ENCODE data around the gene SNRPD1.
"Not testable (repeated sequence)": the region's sequence is repeated elsewhere in the genome, so short reads cannot be mapped to it uniquely, and the experiment has no call there.

DNA sequence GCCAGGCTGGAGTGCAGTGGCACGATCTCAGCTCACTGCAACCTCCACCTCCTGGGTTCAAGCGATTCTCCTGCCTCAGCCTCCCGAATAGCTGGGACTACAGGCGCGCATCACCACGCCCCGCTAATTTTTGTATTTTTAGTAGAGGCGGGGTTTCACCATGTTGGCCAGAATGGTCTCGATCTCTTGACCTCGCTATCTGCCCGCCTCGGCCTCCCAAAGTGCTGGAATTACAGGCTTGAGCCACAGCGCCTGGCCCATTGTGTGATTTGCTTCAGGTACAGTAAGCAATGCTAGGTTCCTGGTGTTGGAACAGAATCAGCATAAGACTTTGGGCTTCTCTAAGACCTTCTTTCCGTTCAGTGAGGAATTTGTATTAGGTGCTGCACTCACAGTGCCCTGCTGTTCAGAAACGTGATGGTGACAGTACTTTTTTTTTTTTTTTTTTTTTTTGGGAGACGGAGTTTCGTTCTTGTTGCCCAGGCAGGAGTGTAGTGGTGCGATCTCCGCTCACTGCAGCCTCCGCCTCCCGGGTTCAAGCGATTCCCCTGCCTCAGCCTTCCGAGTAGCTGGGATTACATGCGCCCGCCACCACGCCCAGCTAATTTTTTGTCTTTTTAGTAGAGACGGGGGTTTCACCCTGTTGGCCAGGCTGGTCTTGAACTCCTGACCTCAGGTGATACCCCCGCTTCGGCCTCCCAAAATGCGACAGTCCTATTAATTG is 551 bp upstream of the SNRPD1 start:
- TF ChIP-seq, protein P1, sequence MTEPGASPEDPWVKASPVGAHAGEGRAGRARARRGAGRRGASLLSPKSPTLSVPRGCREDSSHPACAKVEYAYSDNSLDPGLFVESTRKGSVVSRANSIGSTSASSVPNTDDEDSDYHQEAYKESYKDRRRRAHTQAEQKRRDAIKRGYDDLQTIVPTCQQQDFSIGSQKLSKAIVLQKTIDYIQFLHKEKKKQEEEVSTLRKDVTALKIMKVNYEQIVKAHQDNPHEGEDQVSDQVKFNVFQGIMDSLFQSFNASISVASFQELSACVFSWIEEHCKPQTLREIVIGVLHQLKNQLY (CRISPR knock-in tag; conservative IDR thresholded peaks at IDR 0.05) = not testable (repeated sequence)
- TF ChIP-seq NFIC (IDR thresholded peaks at IDR 0.05); ZNF764 (CRISPR knock-in tag; IDR thresholded peaks at IDR 0.05; ENCODE audit: low read depth); ZKSCAN1 (IDR thresholded peaks at IDR 0.05; ENCODE audit: low read depth, low read length); ZFPM2 (CRISPR knock-in tag; IDR thresholded peaks at IDR 0.05); POLR2B (IDR thresholded peaks at IDR 0.05; ENCODE audit: low read depth, partially characterized antibody); ETV6 (IDR thresholded peaks at IDR 0.05; ENCODE audit: borderline replicate concordance in 1 of 2, low read depth in 2 of 2, low read length in 1 of 2); ETV6 (CRISPR knock-in tag; IDR thresholded peaks at IDR 0.05; ENCODE audit: borderline replicate concordance); SMAD4 (CRISPR knock-in tag; conservative IDR thresholded peaks at IDR 0.05); TRIM28 (IDR thresholded peaks at IDR 0.05): not testable (repeated sequence)
- TF ChIP-seq GATA2 (CRISPR knock-in tag; IDR thresholded peaks at IDR 0.05) = peak; percentile 67
- TF ChIP-seq, protein P2, sequence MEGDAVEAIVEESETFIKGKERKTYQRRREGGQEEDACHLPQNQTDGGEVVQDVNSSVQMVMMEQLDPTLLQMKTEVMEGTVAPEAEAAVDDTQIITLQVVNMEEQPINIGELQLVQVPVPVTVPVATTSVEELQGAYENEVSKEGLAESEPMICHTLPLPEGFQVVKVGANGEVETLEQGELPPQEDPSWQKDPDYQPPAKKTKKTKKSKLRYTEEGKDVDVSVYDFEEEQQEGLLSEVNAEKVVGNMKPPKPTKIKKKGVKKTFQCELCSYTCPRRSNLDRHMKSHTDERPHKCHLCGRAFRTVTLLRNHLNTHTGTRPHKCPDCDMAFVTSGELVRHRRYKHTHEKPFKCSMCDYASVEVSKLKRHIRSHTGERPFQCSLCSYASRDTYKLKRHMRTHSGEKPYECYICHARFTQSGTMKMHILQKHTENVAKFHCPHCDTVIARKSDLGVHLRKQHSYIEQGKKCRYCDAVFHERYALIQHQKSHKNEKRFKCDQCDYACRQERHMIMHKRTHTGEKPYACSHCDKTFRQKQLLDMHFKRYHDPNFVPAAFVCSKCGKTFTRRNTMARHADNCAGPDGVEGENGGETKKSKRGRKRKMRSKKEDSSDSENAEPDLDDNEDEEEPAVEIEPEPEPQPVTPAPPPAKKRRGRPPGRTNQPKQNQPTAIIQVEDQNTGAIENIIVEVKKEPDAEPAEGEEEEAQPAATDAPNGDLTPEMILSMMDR (IDR thresholded peaks at IDR 0.05 in 2 of 3, conservative IDR thresholded peaks at IDR 0.05 in 1 of 3; ENCODE audit: insufficient read depth in 2 of 3, low read depth in 1 of 3, low read length in 3 of 3) = not testable (repeated sequence)

Measured in K562 (cell line).